ENCODE measurements around the gene RUNX1.

DNA sequence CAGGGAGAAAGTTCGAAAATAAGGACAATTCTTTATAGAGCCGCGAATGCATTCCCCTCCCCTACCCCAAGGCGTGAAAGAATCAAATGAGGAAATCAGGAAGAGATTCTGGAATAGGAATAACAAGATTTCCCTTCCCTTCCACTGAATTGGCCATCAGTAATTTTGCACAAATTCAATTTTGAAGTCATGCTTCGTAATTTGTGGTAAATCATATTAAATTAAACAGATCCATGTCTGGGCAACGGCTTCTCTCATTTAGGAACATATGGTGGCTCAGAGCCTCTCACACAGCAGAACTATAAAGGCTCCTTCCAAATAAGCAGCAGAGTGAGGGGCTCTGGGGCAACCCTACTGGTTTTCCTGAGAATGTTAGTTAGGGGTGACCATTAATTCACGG is 227.4 kb downstream of the RUNX1 start:
- no peak for TF ChIP-seq RORA (CRISPR knock-in tag; IDR thresholded peaks at IDR 0.05)
- no peak for TF ChIP-seq ZNF619 (CRISPR knock-in tag; IDR thresholded peaks at IDR 0.05)
- TF ChIP-seq, protein P1, sequence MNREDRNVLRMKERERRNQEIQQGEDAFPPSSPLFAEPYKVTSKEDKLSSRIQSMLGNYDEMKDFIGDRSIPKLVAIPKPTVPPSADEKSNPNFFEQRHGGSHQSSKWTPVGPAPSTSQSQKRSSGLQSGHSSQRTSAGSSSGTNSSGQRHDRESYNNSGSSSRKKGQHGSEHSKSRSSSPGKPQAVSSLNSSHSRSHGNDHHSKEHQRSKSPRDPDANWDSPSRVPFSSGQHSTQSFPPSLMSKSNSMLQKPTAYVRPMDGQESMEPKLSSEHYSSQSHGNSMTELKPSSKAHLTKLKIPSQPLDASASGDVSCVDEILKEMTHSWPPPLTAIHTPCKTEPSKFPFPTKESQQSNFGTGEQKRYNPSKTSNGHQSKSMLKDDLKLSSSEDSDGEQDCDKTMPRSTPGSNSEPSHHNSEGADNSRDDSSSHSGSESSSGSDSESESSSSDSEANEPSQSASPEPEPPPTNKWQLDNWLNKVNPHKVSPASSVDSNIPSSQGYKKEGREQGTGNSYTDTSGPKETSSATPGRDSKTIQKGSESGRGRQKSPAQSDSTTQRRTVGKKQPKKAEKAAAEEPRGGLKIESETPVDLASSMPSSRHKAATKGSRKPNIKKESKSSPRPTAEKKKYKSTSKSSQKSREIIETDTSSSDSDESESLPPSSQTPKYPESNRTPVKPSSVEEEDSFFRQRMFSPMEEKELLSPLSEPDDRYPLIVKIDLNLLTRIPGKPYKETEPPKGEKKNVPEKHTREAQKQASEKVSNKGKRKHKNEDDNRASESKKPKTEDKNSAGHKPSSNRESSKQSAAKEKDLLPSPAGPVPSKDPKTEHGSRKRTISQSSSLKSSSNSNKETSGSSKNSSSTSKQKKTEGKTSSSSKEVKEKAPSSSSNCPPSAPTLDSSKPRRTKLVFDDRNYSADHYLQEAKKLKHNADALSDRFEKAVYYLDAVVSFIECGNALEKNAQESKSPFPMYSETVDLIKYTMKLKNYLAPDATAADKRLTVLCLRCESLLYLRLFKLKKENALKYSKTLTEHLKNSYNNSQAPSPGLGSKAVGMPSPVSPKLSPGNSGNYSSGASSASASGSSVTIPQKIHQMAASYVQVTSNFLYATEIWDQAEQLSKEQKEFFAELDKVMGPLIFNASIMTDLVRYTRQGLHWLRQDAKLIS (CRISPR knock-in tag; IDR thresholded peaks at IDR 0.05): no peak
- TF ChIP-seq POLR2A (IDR thresholded peaks at IDR 0.05; ENCODE audit: insufficient read depth in 1 of 2, low read depth in 2 of 2, low read length in 2 of 2): no peak
- TF ChIP-seq, protein P2, sequence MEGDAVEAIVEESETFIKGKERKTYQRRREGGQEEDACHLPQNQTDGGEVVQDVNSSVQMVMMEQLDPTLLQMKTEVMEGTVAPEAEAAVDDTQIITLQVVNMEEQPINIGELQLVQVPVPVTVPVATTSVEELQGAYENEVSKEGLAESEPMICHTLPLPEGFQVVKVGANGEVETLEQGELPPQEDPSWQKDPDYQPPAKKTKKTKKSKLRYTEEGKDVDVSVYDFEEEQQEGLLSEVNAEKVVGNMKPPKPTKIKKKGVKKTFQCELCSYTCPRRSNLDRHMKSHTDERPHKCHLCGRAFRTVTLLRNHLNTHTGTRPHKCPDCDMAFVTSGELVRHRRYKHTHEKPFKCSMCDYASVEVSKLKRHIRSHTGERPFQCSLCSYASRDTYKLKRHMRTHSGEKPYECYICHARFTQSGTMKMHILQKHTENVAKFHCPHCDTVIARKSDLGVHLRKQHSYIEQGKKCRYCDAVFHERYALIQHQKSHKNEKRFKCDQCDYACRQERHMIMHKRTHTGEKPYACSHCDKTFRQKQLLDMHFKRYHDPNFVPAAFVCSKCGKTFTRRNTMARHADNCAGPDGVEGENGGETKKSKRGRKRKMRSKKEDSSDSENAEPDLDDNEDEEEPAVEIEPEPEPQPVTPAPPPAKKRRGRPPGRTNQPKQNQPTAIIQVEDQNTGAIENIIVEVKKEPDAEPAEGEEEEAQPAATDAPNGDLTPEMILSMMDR (CRISPR knock-in tag; IDR thresholded peaks at IDR 0.05): no peak
- TF ChIP-seq SP5 (CRISPR knock-in tag; IDR thresholded peaks at IDR 0.05; ENCODE audit: borderline replicate concordance, low read depth): no peak
- no peak for TF ChIP-seq ZNF33A (CRISPR knock-in tag; IDR thresholded peaks at IDR 0.05; ENCODE audit: borderline replicate concordance)
- no peak for TF ChIP-seq NCOR1 (IDR thresholded peaks at IDR 0.05; ENCODE audit: borderline replicate concordance, low read length)
- TF ChIP-seq, protein P3, sequence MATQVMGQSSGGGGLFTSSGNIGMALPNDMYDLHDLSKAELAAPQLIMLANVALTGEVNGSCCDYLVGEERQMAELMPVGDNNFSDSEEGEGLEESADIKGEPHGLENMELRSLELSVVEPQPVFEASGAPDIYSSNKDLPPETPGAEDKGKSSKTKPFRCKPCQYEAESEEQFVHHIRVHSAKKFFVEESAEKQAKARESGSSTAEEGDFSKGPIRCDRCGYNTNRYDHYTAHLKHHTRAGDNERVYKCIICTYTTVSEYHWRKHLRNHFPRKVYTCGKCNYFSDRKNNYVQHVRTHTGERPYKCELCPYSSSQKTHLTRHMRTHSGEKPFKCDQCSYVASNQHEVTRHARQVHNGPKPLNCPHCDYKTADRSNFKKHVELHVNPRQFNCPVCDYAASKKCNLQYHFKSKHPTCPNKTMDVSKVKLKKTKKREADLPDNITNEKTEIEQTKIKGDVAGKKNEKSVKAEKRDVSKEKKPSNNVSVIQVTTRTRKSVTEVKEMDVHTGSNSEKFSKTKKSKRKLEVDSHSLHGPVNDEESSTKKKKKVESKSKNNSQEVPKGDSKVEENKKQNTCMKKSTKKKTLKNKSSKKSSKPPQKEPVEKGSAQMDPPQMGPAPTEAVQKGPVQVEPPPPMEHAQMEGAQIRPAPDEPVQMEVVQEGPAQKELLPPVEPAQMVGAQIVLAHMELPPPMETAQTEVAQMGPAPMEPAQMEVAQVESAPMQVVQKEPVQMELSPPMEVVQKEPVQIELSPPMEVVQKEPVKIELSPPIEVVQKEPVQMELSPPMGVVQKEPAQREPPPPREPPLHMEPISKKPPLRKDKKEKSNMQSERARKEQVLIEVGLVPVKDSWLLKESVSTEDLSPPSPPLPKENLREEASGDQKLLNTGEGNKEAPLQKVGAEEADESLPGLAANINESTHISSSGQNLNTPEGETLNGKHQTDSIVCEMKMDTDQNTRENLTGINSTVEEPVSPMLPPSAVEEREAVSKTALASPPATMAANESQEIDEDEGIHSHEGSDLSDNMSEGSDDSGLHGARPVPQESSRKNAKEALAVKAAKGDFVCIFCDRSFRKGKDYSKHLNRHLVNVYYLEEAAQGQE (IDR thresholded peaks at IDR 0.05; ENCODE audit: borderline replicate concordance in 1 of 2, low read depth in 1 of 2, low read length in 2 of 2): no peak
- no peak for TF ChIP-seq ZFX (CRISPR knock-in tag; IDR thresholded peaks at IDR 0.05; ENCODE audit: low read depth)

All from HepG2 (cell line).